Uterus (tissue), 4 donors: ENCODE measurements around the gene ATP6V0C. TPM values are rescaled to one million over a fixed set of nuclear protein-coding genes. Genes with fewer than 3 reads are reported as not detected.
A peak's percentile ranks its signal among the peaks of the same experiment; 100 is the strongest.

Source experiments
- DNase-seq, 2 donors: peaks; one replicate each; pipeline ENCODE4 v3.0.0-alpha.2; 2019 to 2020
- H3K27ac ChIP-seq, 2 donors: fragments of 200-600 bp; sonication (generic); 1 replicate in 1 of 2; 2 replicates in 1 of 2; pipeline ENCODE4 v1.5.1; 2016 to 2018
- H3K27me3 ChIP-seq, 2 donors: fragments of 200-600 bp; sonication (generic); one replicate each; pipeline ENCODE4 v1.5.1; 2018 to 2019; ENCODE audit warnings: control low read depth in 1 of 2
- H3K36me3 ChIP-seq, 2 donors: fragments of 200-600 bp; sonication (generic); one replicate each; pipeline ENCODE4 v1.5.1; 2019; ENCODE audit warnings: control low read depth in 1 of 2
- H3K4me1 ChIP-seq, 2 donors: fragments of 200-600 bp; sonication (generic); one replicate each; pipeline ENCODE4 v1.5.1; 2018 to 2019; ENCODE audit warnings: control low read depth in 1 of 2
- H3K4me3 ChIP-seq, 2 donors: fragments of 200-600 bp; sonication (generic); 1 replicate in 1 of 2; 2 replicates in 1 of 2; pipeline ENCODE4 v1.5.1; 2018 to 2019; ENCODE audit warnings: mild to moderate bottlenecking in 1 of 2
- H3K9me3 ChIP-seq, 2 donors: fragments of 200-600 bp; sonication (generic); one replicate each; pipeline ENCODE4 v1.5.1; 2019; ENCODE audit warnings: control low read depth in 1 of 2
- POLR2A ChIP-seq, 2 donors: fragments of 450-650 bp; IDR thresholded peaks; one replicate each; pipeline ENCODE4 v1.6.1; 2016; ENCODE audit warnings: antibody characterized with exemption in 2 of 2, mild to moderate bottlenecking in 1 of 2, moderate library complexity in 1 of 2
- intact Hi-C: fragments of 100-400 bp; cut with DNase I; formaldehyde crosslinking; loops from one replicate; pipeline ENCODE4 v1.15.1; 2023; ENCODE audit warnings: low total_unique reads
- total RNA-seq, 4 donors: library from RNA; depleted of rRNA in 3 of 4; stranded (reverse); fragments of >200 nt in 3 of 4; gene quantifications; one replicate each; pipeline versions ENCODE4 v1.1.0 to v1.2.4, GENCODE V29; 2014 to 2023
- TF ChIP-seq, protein P1 (sequence below), 4 experiments: fragments of 200-600 bp in 2 of 4; fragments of 450-650 bp in 2 of 4; sonication (generic) in 2 of 4; IDR thresholded peaks; one replicate each; pipeline ENCODE4 v1.5.1; 2016 to 2019; ENCODE audit warnings: antibody characterized with exemption in 4 of 4, mild to moderate bottlenecking in 2 of 4, moderate library complexity in 1 of 4
- donor health status: DM: yes; HTN: yes; CAD: no.

ATP6V0C gene
- total RNA-seq, 4 donors from 2014 or later: 14.3 to 126 (median 41.4) TPM

- intact Hi-C loops: no loop called here
- Histone ChIP-seq H3K27ac (no peak overlapping the region), H3K27me3 (no peaks in the 10 kb centered on the region), H3K9me3 (no peaks in the 10 kb centered on the region), H3K36me3 (no peaks in the 10 kb centered on the region), H3K4me3 (no peak overlapping the region), H3K4me1 (peaks cover 0 to 12% of the 10 kb centered on the region in 2 donors)
- DNase-seq: no peak
- TF ChIP-seq, protein P1, sequence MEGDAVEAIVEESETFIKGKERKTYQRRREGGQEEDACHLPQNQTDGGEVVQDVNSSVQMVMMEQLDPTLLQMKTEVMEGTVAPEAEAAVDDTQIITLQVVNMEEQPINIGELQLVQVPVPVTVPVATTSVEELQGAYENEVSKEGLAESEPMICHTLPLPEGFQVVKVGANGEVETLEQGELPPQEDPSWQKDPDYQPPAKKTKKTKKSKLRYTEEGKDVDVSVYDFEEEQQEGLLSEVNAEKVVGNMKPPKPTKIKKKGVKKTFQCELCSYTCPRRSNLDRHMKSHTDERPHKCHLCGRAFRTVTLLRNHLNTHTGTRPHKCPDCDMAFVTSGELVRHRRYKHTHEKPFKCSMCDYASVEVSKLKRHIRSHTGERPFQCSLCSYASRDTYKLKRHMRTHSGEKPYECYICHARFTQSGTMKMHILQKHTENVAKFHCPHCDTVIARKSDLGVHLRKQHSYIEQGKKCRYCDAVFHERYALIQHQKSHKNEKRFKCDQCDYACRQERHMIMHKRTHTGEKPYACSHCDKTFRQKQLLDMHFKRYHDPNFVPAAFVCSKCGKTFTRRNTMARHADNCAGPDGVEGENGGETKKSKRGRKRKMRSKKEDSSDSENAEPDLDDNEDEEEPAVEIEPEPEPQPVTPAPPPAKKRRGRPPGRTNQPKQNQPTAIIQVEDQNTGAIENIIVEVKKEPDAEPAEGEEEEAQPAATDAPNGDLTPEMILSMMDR (IDR thresholded peaks at IDR 0.05): no peak
- no peak for TF ChIP-seq POLR2A (IDR thresholded peaks at IDR 0.05)
Observed at GRCh38 chr16:2480948-2481347, 32.8 kb upstream of the ATP6V0C start.

DNA sequence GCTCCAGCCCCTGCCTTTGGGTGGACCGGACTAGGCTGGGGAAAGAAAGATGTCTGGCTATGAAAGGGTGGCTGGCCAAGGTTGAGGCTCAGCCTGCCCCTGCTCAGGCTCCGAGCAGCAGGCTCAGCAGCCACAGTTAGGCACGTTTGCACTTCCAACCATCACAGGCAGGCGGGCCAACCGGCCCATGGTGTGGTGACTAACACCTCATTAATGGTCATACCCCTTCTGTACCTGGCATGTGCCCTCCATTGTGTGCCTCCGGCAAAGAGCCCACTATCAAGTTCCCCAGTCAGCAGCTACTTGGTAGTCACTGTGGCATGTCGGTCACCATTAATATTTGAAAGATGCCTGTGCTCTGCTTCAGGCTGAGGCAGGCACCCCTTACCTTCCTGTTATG lies 32.1 kb upstream of the ATP6V0C start:
- Histone ChIP-seq H3K9me3 (no peaks in the 10 kb centered on the region), H3K4me3 (no peak overlapping the region), H3K27me3 (no peaks in the 10 kb centered on the region), H3K36me3 (no peaks in the 10 kb centered on the region), H3K27ac (no peak overlapping the region), H3K4me1 (peaks cover 0 to 11% of the 10 kb centered on the region in 2 donors)
- DNase-seq: no peak
- TF ChIP-seq, protein P1 (IDR thresholded peaks at IDR 0.05): no peak
- intact Hi-C loops: no loop called here

- H3K4me3 ChIP-seq: no peak overlapping the region
- peaks cover 0 to 11% of the 10 kb centered on the region in 2 donors for H3K4me1 ChIP-seq
- no peak for DNase-seq
- intact Hi-C loops: no loop called here
- no peaks in the 10 kb centered on the region for H3K27me3 ChIP-seq
- H3K36me3 ChIP-seq: no peaks in the 10 kb centered on the region
- H3K9me3 ChIP-seq: no peaks in the 10 kb centered on the region
- TF ChIP-seq POLR2A (IDR thresholded peaks at IDR 0.05): no peak
- TF ChIP-seq, protein P1 (IDR thresholded peaks at IDR 0.05): no peak
- peak overlapping the region; percentile 3 to 57 for H3K27ac ChIP-seq
Observed at GRCh38 chr16:2482249-2482648, 31.5 kb upstream of the ATP6V0C start.

DNA sequence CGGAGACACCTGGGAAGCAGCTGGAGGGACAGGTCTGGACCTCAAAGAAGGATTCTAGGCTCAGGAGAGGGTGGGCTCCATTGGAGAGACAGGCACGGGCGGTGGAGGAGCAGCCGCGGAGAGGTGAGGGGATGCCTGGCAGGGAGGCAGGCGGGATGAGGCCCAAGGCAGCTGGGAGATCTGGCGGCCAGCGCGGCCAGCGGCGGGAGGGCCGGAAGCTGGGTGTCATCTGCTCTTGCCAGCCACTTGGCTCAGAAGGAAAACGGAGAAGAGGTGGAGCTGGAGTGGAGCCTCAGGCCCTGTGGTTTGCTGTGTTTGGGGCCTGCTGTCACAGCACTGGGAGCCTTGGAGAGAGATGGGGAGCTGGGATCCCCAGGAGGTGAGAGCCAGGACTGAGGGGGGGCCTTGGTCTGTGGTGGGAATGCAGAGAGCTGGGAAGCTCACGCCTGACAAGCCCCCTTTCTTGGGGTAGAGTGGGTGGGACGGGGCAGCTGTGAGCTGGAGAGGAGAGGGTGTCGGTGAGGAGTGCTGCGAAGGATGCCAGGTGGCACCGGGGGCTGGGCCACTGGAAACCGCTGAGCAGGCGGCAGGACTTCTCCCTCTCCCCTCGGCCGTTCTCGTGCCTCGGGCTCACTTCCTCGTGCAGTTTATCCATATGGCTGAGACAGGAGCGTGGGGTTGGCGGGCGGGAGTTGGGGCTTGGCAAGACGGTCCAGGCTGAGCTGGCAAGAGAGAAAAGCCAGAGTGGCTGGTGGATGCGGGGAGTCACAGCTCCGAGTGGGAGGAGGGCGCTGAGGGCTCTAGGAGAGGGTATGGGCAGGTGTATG lies 30.8 kb upstream of the ATP6V0C start:
- Histone ChIP-seq H3K4me3 (peak overlapping the region in 1 of 2 donors; percentile 1), H3K27ac (peak overlapping the region; percentile 3 to 57), H3K36me3 (no peaks in the 10 kb centered on the region), H3K9me3 (no peaks in the 10 kb centered on the region), H3K27me3 (no peaks in the 10 kb centered on the region), H3K4me1 (peaks cover 0 to 11% of the 10 kb centered on the region in 2 donors)
- peak; percentile 44 to 63 for DNase-seq
- TF ChIP-seq POLR2A (IDR thresholded peaks at IDR 0.05): no peak
- TF ChIP-seq, protein P1 (IDR thresholded peaks at IDR 0.05): no peak
- intact Hi-C loops: no loop called here
